Activated T-cell treated with anti-CD3 and anti-CD28 coated beads for 4 hours (primary cell): ENCODE results near the gene GRAP2.
"Not testable (repeated sequence)": the region's sequence is repeated elsewhere in the genome, so short reads cannot be mapped to it uniquely, and the experiment has no call there.

Experiments
- DNase-seq: peaks from one replicate; pipeline ENCODE4 v3.0.0-alpha.2; 2020

The GRAP2 gene

GRCh38 chr22:39898997-39899396 is 1.9 kb upstream of the GRAP2 start:
- no peak for DNase-seq

GRCh38 chr22:39901565-39902146 is 772 bp downstream of the GRAP2 start:
- DNase-seq: no peak

- not testable (repeated sequence) for DNase-seq
Measured at GRCh38 chr22:39904024-39904423, 3.1 kb downstream of the GRAP2 start.

GRCh38 chr22:39904862-39905261 is 4.0 kb downstream of the GRAP2 start:
- DNase-seq: no peak

GRCh38 chr22:39905687-39906086 is 4.8 kb downstream of the GRAP2 start:
- no peak for DNase-seq

- DNase-seq: no peak
Measured at GRCh38 chr22:39906207-39906606, 5.3 kb downstream of the GRAP2 start.

- no peak for DNase-seq
Measured at GRCh38 chr22:39907047-39907446, 6.2 kb downstream of the GRAP2 start.

- no peak for DNase-seq
Measured at GRCh38 chr22:39907605-39908097, 6.8 kb downstream of the GRAP2 start.

- no peak for DNase-seq
Measured at GRCh38 chr22:39908136-39908535, 7.3 kb downstream of the GRAP2 start.

- no peak for DNase-seq
Measured at GRCh38 chr22:39908737-39909136, 7.9 kb downstream of the GRAP2 start.

GRCh38 chr22:39910876-39911613 is 10.2 kb downstream of the GRAP2 start:
- no peak for DNase-seq

GRCh38 chr22:39913321-39913720 is 12.4 kb downstream of the GRAP2 start:
- no peak for DNase-seq

- DNase-seq: no peak
Measured at GRCh38 chr22:39913886-39914285, 13.0 kb downstream of the GRAP2 start.

GRCh38 chr22:39914584-39914983 is 13.7 kb downstream of the GRAP2 start:
- no peak for DNase-seq

- DNase-seq: no peak
Measured at GRCh38 chr22:39915295-39915726, 14.4 kb downstream of the GRAP2 start.

GRCh38 chr22:39916496-39916895 is 15.6 kb downstream of the GRAP2 start:
- DNase-seq: no peak

GRCh38 chr22:39917197-39917643 is 16.3 kb downstream of the GRAP2 start:
- no peak for DNase-seq

GRCh38 chr22:39917776-39918495 is 17.1 kb downstream of the GRAP2 start:
- DNase-seq: no peak

- peak; percentile 50 for DNase-seq
Measured at GRCh38 chr22:39920134-39920743, 19.4 kb downstream of the GRAP2 start.

GRCh38 chr22:39923696-39924095 is 22.8 kb downstream of the GRAP2 start:
- DNase-seq: no peak

- no peak for DNase-seq
Measured at GRCh38 chr22:39924286-39924685, 23.4 kb downstream of the GRAP2 start.

GRCh38 chr22:39925273-39925672 is 24.4 kb downstream of the GRAP2 start:
- no peak for DNase-seq
